B cell (primary cell): ENCODE data around the gene SHC4. TPM values are rescaled to one million over a fixed set of nuclear protein-coding genes. Genes with fewer than 3 reads are reported as not detected.

Experiments
- ATAC-seq: fragments of 200-7000 bp; cut with Tn5 transposase; one replicate; pipeline ENCODE4 v1.10.0; 2021; ENCODE audit warnings: low read depth, mild to moderate bottlenecking, moderate number of reproducible peaks, moderate library complexity
- CTCF ChIA-PET: fragments of 350-600 bp; sonication (Branson Sonifier 250); formaldehyde crosslinking; loops from one replicate; lab custom pipeline; 2021; ENCODE audit warnings: antibody characterized with exemption, inconsistent platforms; lab: Charles Lee
- POLR2A ChIA-PET: fragments of 350-600 bp; sonication (Branson Sonifier 250); formaldehyde crosslinking; loops from one replicate; lab custom pipeline; 2021; ENCODE audit warnings: antibody characterized with exemption; lab: Charles Lee
- DNase-seq: peaks from one replicate; pipeline ENCODE4 v3.0.0; 2013
- H2AFZ ChIP-seq: 2 replicates; pipeline ENCODE4 v1.6.1; 2012; ENCODE audit warnings: mild to moderate bottlenecking, low read depth, low read length; ENCODE audit not compliant: insufficient read depth, poor library complexity, severe bottlenecking
- H3K27ac ChIP-seq, 2 donors: 1 replicate in 1 of 2; 2 replicates in 1 of 2; pipeline ENCODE4 v1.5.1; 2012 to 2013; ENCODE audit warnings: low read length in 2 of 2, mild to moderate bottlenecking in 2 of 2, moderate library complexity in 1 of 2
- H3K27me3 ChIP-seq, 4 experiments: fragments of 200-600 bp in 1 of 4; sonication (generic) in 1 of 4; replicated peaks in 1 of 4; 1 replicate in 2 of 4; 2 replicates in 2 of 4; pipeline versions ENCODE4 v1.6.1 to v1.7.0; 2013 to 2016; ENCODE audit warnings: low read length in 3 of 4, mild to moderate bottlenecking in 2 of 4, mixed read lengths in 1 of 4, moderate library complexity in 1 of 4; ENCODE audit not compliant: insufficient read depth in 4 of 4, control insufficient read depth in 3 of 4; ENCODE audit errors: control extremely low read depth in 1 of 4
- H3K36me3 ChIP-seq, 2 experiments: replicated peaks in 1 of 2; 1 replicate in 1 of 2; 2 replicates in 1 of 2; pipeline versions ENCODE4 v1.6.1 to v1.7.1; 2013; ENCODE audit warnings: low read length in 1 of 2; ENCODE audit not compliant: insufficient read depth in 2 of 2, control insufficient read depth in 1 of 2; ENCODE audit errors: control extremely low read depth in 1 of 2, extremely low read depth in 1 of 2
- H3K4me1 ChIP-seq, 2 donors: fragments of 200-600 bp in 1 of 2; sonication (generic) in 1 of 2; 1 replicate in 1 of 2; 2 replicates in 1 of 2; pipeline versions ENCODE4 v1.5.1 to v1.6.1; 2013 to 2017; ENCODE audit warnings: low read length in 2 of 2; ENCODE audit not compliant: control insufficient read depth in 2 of 2, insufficient read depth in 2 of 2
- H3K4me2 ChIP-seq: replicated peaks from 2 replicates; pipeline ENCODE3; 2012; ENCODE audit warnings: mild to moderate bottlenecking, low read depth, low read length; ENCODE audit not compliant: poor library complexity, severe bottlenecking
- H3K4me3 ChIP-seq, 5 experiments: fragments of 200-600 bp in 1 of 5; sonication (generic) in 1 of 5; 1 replicate in 3 of 5; 2 replicates in 2 of 5; pipeline versions ENCODE4 v1.5.1 to v1.7.0; 2011 to 2016; ENCODE audit warnings: low read length in 4 of 5, mild to moderate bottlenecking in 4 of 5, low read depth in 2 of 5, control low read depth in 1 of 5, moderate library complexity in 1 of 5; ENCODE audit not compliant: insufficient read depth in 1 of 5; ENCODE audit errors: control extremely low read depth in 1 of 5, extremely low read depth in 1 of 5
- H3K79me2 ChIP-seq: fragments of 200-600 bp; sonication (generic); one replicate; pipeline ENCODE4 v1.6.0; 2016; ENCODE audit warnings: low read length; ENCODE audit not compliant: control insufficient read depth, insufficient read depth
- H3K9ac ChIP-seq: fragments of 200-600 bp; sonication (generic); 2 replicates; pipeline ENCODE4 v1.6.1; 2017; ENCODE audit warnings: mild to moderate bottlenecking, low read length, moderate library complexity
- H3K9me3 ChIP-seq, 3 donors: one replicate each; pipeline versions ENCODE4 v1.6.1 to v1.7.1; 2013; ENCODE audit warnings: low read length in 2 of 3; ENCODE audit not compliant: control insufficient read depth in 2 of 3, insufficient read depth in 1 of 3; ENCODE audit errors: control extremely low read depth in 1 of 3
- H4K20me1 ChIP-seq: 2 replicates; pipeline ENCODE4 v1.6.0; 2012; ENCODE audit warnings: mild to moderate bottlenecking, low read length; ENCODE audit not compliant: insufficient read depth, control insufficient read depth, poor library complexity, severe bottlenecking
- H3K27ac Mint-ChIP-seq: one replicate; pipeline ENCODE4 v1.8.0; 2021; ENCODE audit warnings: mixed read lengths
- H3K27me3 Mint-ChIP-seq: one replicate; pipeline ENCODE4 v1.8.0; 2021; ENCODE audit warnings: mixed read lengths
- H3K4me1 Mint-ChIP-seq: one replicate; pipeline ENCODE4 v1.8.0; 2021; ENCODE audit warnings: mixed read lengths
- H3K4me3 Mint-ChIP-seq: one replicate; pipeline ENCODE4 v1.8.0; 2021; ENCODE audit warnings: mixed read lengths
- H3K9me3 Mint-ChIP-seq: one replicate; pipeline ENCODE4 v1.8.0; 2022; ENCODE audit warnings: mixed read lengths; ENCODE audit not compliant: insufficient read depth
- EZH2 ChIP-seq: IDR thresholded peaks from 2 replicates; pipeline ENCODE4 v1.6.1; 2012; ENCODE audit warnings: borderline replicate concordance, low read depth, mild to moderate bottlenecking, moderate library complexity, low read length; ENCODE audit not compliant: insufficient read depth, poor library complexity, severe bottlenecking
- WGBS: methylation state at CpG from one replicate; pipeline ENCODE4 v1.1.5; 2013; ENCODE audit warnings: missing lambda C conversion rate; ENCODE audit not compliant: insufficient coverage; 5-methylcytosine and 5-hydroxymethylcytosine counted together
- intact Hi-C: fragments of 100-400 bp; cut with micrococcal nuclease; formaldehyde crosslinking; loops from one replicate; pipeline ENCODE4 v1.10.0; 2022
- polyA plus RNA-seq: library from polyadenylated mRNA; depleted of rRNA; stranded (reverse); fragments of >200 nt; gene quantifications from 2 replicates; pipeline ENCODE4 v1.2.3, GENCODE V29; 2012
- total RNA-seq, 2 donors: library from RNA; stranded (reverse); fragments of 120-200 nt in 1 of 2; gene quantifications; 1 replicate in 1 of 2; 2 replicates in 1 of 2; pipeline versions ENCODE4 v1.2.3 to v1.2.4, GENCODE V29; 2013 to 2022
- TF ChIP-seq, protein P1 (sequence below): fragments of 200-600 bp; IDR thresholded peaks from one replicate; pipeline ENCODE4 v1.8.0; 2022; ENCODE audit warnings: antibody characterized with exemption, mild to moderate bottlenecking

Gene SHC4
- total and polyA plus RNA-seq, 2 donors (not counting 1 experiment from before 2014, with no cell fraction given): 0.04 to 0.69 TPM

GRCh38 chr15:48946840-48947187, 16.9 kb downstream of the SHC4 start:
- no peak overlapping the region for H3K4me2 ChIP-seq
- no peaks in the 10 kb centered on the region for H3K4me1 Mint-ChIP-seq
- ChIA-PET CTCF (no interaction called here), POLR2A (no interaction called here)
- H2AFZ ChIP-seq: no peak overlapping the region
- no peaks in the 10 kb centered on the region for H3K36me3 ChIP-seq
- H3K4me1 ChIP-seq: no peaks in the 10 kb centered on the region
- H3K9me3 ChIP-seq: no peaks in the 10 kb centered on the region
- no peak overlapping the region for H3K4me3 ChIP-seq
- DNase-seq (no peak), ATAC-seq (no peak)
- H3K27ac ChIP-seq: no peak overlapping the region
- peaks cover 0 to 5% (median 2%) of the 10 kb centered on the region in 4 experiments for H3K27me3 ChIP-seq
- no peaks in the 10 kb centered on the region for H4K20me1 ChIP-seq
- H3K9me3 Mint-ChIP-seq: no peaks in the 10 kb centered on the region
- no peak overlapping the region for H3K4me3 Mint-ChIP-seq
- H3K79me2 ChIP-seq: no peaks in the 10 kb centered on the region
- H3K27me3 Mint-ChIP-seq: peaks cover 38% of the 10 kb centered on the region
- TF ChIP-seq, protein P1, sequence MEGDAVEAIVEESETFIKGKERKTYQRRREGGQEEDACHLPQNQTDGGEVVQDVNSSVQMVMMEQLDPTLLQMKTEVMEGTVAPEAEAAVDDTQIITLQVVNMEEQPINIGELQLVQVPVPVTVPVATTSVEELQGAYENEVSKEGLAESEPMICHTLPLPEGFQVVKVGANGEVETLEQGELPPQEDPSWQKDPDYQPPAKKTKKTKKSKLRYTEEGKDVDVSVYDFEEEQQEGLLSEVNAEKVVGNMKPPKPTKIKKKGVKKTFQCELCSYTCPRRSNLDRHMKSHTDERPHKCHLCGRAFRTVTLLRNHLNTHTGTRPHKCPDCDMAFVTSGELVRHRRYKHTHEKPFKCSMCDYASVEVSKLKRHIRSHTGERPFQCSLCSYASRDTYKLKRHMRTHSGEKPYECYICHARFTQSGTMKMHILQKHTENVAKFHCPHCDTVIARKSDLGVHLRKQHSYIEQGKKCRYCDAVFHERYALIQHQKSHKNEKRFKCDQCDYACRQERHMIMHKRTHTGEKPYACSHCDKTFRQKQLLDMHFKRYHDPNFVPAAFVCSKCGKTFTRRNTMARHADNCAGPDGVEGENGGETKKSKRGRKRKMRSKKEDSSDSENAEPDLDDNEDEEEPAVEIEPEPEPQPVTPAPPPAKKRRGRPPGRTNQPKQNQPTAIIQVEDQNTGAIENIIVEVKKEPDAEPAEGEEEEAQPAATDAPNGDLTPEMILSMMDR: no peak
- no peak for TF ChIP-seq EZH2
- H3K27ac Mint-ChIP-seq: no peak overlapping the region
- intact Hi-C loops: no loop called here
- no CpG with 5 or more reads among the region's 1 CpG for WGBS
- no peak overlapping the region for H3K9ac ChIP-seq

GRCh38 chr15:48946074-48946839, 17.5 kb downstream of the SHC4 start:
- H3K9me3 ChIP-seq: no peaks in the 10 kb centered on the region
- WGBS: 22% methylated on average over 3 of the region's 5 CpGs
- no peaks in the 10 kb centered on the region for H3K4me1 ChIP-seq
- ATAC-seq (no peak), DNase-seq (no peak)
- no peaks in the 10 kb centered on the region for H3K79me2 ChIP-seq
- no peaks in the 10 kb centered on the region for H3K36me3 ChIP-seq
- H4K20me1 ChIP-seq: no peaks in the 10 kb centered on the region
- no peak overlapping the region for H3K27ac ChIP-seq
- no peak overlapping the region for H2AFZ ChIP-seq
- H3K9ac ChIP-seq: no peak overlapping the region
- H3K9me3 Mint-ChIP-seq: no peaks in the 10 kb centered on the region
- no peak overlapping the region for H3K4me2 ChIP-seq
- H3K4me3 Mint-ChIP-seq: no peak overlapping the region
- H3K27me3 Mint-ChIP-seq: peaks cover 34% of the 10 kb centered on the region
- H3K27me3 ChIP-seq: peaks cover 0 to 4% (median 2%) of the 10 kb centered on the region in 4 experiments
- ChIA-PET POLR2A (no interaction called here), CTCF (interaction anchor here (1.1 kb wide), 1 partner anchor 29 kb away, joined by 5 read pairs; no protein-coding TSS in a partner anchor)
- no peak for TF ChIP-seq EZH2
- H3K4me3 ChIP-seq: no peak overlapping the region
- H3K4me1 Mint-ChIP-seq: no peaks in the 10 kb centered on the region
- intact Hi-C loops: no loop called here
- H3K27ac Mint-ChIP-seq: no peak overlapping the region
